Skin epidermis (tissue), 12 donors: Measurements from ENCODE around the gene C13orf46.

Experiments
- H3K27ac ChIP-seq, 21 experiments: fragments of 200-600 bp; sonication (generic) in 11 of 21; one replicate each; pipeline ENCODE4 v1.5.0; 2020; ENCODE audit warnings: mild to moderate bottlenecking in 3 of 21, inconsistent platforms in 2 of 21, moderate library complexity in 2 of 21
- H3K4me3 ChIP-seq, 7 experiments: fragments of 200-600 bp; sonication (generic) in 2 of 7; one replicate each; pipeline ENCODE4 v1.5.0; 2020; ENCODE audit warnings: inconsistent platforms in 2 of 7, mild to moderate bottlenecking in 2 of 7, moderate library complexity in 1 of 7

The C13orf46 gene

DNA sequence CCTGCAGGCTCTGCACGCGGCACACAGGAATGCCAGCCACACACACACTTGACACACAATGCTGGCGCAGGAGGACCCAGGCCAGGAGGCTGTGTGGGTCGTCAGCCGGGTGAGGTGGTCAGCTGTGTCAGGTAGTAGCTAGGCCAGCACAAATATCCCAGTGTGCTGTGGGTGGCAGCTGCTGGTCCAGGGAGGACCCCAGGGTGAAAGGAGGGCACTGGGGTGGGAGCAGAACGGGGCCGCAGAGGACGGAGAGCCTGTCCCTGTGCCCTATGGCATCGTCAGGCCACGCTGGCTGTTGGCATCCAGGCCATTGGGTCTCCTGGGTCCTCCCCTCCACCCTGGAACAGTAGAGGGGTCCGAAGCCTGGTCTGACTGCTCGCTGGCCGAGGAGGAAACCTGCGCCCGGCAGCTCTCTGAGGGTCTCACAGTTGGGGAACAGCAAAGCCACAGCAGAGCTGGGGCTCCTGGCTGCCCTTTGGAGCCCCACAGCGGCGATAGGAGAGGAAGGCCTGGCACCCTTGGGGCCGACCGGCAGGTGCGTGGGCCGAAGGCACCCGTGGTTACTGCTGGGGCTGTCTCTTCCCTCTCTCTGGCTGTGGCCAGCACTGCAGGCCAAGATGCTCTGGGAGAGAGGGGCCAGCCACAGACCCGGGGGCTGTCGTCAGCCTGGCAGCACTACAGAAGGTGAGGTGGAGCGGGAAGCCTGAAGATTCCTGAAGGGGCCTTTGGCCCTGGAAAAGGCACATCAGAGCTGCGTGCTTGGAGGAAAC lies 27.3 kb downstream of the C13orf46 start:
- Histone ChIP-seq H3K4me3 (no peak overlapping the region), H3K27ac (no peak overlapping the region)

DNA sequence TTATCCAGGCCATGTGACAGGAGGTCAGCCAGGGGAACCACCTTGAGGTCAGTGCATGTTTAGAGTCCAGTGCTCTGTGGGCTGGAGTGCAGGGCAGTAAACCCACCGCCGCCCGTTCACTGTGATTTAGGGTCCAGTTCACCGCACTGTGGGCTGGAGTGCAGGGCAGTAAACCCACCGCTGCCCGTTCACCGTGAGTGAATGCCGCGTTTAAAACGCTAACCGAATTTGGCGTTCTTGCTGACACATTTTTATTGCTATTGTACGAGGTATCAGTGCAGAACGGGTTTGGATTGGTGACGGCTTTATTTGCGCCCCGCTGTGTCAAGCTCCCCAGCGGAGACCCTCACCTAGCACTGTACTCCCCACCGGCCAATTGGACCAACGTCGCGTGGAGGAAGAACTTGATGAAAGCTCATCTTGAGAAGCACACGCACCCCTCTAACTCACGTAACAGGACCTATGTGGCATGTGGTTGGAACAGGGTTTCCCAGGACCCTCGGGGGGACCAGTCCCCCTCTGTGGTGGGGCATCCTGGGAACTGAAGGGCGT lies 27.9 kb downstream of the C13orf46 start:
- Histone ChIP-seq H3K4me3 (no peak overlapping the region), H3K27ac (no peak overlapping the region)

DNA sequence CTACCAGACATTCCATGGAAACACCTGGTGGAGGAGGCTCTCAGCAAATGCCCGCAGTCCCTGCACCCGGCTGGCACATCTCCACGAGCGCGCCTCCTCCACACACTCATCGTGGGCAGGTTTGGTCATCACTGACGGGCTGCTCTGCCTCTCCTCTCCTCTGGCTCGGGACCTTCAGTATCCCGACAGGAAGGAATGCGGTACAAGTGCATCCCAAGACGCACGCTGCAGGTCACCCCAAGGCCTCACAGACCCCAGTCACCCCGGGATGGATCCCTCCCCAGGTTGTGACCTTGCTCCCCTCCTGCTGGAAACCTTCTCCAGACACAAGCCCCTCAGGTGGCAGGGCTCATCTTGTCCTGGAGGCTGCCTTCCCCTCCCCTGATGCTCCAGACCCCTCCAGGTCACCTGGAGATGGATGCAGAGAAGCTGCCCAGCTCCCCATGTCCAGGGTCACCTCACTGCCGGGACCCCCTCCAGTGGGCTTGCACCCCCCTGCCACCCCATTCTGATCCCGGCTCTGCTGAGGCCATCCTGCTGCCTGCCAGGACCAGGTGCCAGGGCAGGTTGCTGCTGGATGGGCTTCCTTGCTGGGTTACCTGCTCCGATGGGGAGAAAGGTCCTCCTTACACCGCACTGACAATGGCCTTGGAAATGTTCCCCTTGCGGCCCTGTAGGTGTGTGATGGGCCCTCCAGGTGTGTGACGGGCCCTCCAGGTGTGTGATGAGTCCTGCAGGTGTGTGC lies 29.9 kb downstream of the C13orf46 start:
- Histone ChIP-seq H3K4me3 (no peak overlapping the region), H3K27ac (no peak overlapping the region)

DNA sequence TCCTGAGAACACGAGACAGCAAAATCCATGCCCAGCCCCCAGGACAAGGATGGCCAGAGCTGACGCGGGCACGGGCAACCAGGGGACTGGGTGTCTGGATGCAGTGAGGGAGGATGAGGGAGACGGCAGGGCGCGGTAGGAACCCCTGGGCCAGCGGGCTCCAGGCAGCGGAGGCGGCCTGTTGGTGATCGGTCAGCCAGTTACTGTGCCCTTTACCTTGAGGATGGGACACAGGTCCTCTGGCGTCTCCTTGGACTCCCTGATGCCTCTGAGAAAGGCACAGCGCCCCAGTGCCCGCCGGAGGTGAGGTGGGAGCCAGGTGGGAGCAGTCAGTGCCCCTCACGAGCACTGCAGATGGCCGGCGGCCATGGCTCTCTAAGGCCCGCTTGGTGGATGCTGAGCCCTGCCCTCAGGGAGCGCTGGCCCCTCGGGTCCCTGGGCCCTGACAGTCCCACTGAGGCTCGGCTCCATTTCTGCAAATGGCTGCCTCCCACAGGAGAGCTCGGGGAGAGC lies 31.2 kb downstream of the C13orf46 start:
- Histone ChIP-seq H3K4me3 (no peak overlapping the region), H3K27ac (no peak overlapping the region)

DNA sequence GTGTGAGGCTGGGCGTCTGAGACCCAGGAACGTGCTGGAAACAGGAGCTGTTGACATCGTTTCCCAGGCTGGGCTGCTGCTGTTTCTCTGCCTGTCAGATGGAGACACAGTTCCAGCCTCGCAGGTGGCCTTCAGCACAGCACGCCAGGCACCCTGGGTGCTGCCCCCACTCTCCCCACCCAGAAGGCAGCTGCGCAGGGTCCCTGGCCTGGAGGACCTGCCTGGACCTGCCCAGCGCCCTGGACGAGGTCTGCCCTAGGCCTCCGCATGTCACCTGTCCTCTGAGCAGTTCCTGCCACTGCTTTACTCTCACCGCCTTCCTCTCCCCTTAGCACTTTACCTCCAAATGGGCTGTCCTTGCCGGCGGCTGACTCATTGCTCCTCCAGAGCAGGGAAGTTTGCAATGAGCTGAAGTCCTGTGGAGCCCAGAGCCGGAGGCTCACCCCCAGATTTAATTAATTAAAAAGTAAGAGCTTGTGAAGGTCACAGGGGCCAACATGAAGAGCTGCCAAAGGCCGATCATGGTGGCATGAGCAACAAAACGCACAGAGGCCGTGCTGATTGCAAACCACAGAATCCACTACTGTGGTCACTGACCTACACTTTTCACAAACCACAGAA lies 32.2 kb downstream of the C13orf46 start:
- H3K4me3 ChIP-seq: no peak overlapping the region
- H3K27ac ChIP-seq: no peak overlapping the region

DNA sequence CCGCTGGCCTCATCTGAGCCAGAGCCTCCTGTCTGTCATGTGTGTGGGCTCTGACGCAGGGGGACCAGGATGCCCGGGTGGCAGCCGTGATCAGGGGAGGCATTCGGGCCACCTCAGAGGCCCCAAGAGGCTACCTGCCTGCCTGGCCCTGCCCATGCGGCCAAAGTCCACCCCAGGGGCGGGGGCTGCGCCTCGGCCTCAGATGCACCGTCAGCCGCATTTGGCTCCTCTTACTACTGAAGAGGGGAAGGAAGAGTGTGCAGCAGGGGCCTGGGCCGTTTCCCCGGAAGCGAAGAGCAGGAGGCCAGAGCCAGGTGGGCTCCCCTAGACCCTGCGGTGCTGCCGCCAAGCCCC lies 34.0 kb downstream of the C13orf46 start:
- no peak overlapping the region for H3K4me3 ChIP-seq
- no peak overlapping the region for H3K27ac ChIP-seq

DNA sequence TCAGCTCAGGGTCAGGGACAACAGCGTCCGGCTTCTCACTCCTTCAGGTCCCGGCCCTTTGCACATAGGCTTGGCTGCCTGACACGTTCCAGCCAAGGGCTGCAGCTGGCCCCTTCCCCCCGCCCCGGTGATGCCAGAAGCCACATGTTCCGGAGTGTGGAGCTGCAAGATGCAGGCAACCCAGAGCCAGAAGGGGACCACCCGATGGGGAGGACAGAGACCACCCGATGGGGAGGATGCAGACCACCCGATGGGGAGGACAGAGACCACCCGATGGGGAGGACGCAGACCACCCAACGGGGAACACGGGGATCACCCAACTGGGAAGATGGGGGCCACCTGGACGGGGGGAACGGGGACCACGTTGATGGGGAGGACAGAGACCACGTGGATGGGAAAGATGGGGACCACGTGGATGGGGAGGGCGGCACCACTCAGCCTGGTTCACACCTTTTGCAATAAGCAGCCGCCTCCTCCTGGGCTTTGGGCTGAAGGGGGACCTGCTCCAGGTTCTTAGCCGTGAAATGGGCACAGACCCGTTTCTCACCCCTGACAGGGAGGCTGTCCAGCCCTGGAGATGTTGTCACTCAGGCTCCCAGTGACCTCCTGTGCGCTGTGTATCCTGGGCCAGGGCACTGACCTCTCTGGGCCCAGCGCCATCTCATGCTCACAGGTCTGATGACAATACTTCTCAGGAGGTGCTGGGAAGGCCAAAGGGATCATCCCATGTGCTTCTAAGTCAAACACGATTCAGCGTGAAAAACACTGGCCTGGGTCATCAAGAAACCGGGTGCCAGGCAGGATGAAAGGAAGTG lies 34.5 kb downstream of the C13orf46 start:
- Histone ChIP-seq H3K4me3 (no peak overlapping the region), H3K27ac (no peak overlapping the region)

DNA sequence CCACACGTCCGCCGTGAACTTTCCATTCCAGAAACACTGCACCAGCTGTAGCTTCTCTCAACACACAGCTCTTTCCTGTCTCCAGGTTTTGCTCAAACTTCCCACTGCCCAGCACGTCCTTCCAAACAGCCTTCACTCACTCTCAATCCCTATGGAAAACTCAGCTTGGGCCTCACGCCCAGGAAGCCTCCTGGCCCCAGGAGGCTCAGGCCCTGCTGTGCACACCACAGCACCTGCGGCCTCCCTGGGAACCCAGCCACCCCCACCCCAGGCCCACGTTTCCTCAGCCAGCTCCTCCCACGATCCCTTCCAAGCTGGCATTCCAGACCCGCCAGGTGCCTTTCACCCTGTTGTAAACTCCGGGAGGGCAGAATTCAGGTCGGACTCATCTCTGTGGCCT lies 35.2 kb downstream of the C13orf46 start:
- Histone ChIP-seq H3K4me3 (no peak overlapping the region), H3K27ac (no peak overlapping the region)

DNA sequence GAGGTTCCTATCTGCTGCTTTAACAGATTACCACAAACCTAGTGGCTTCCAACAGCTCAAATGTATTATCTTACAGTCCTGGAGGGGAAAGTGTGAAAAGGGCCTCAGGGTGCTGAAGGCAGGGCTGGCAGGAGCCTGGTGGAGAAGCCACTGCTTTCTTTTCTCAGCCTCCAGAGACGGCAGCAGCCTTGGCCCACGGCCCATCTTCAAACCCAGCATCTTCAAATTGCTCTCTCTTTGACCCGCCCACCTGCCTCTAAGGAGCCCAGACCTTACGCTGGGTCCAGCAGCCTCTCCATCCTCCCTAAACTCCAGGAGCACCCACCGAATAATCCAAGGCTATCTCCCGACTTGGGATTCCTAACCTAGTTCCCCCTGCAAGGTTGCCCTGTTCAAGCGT lies 35.6 kb downstream of the C13orf46 start:
- Histone ChIP-seq H3K4me3 (no peak overlapping the region), H3K27ac (no peak overlapping the region)

DNA sequence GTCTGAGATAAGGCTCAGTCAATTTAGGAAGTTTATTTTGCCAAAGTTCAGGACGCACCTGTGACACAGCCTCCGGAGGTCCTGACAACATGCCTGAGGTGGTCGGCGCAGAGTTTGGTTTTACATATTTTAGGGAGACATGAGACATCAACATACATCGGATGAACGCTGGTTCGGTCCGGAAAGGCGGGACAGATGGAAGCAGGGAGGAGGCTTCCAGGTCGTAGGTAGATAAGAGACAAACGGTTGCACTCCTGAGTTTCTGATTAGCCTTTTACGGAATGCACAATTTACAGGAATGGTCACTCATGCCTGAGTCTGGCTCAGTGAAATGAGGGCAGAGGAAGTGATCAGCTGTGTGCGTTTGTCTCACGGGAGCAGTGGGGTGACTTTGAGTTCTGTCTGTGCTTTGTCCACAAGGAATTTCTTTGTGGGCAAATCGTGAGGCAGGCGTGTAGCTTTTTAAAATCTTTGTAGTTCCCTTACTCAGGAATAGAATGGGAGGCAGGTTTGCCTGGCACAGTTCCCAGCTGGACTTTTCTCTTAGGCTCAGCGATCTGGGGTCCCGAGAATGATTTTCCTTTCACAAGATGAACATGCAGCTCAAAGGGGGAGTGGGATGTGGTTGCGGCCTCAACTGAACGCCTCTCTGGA lies 36.2 kb downstream of the C13orf46 start:
- Histone ChIP-seq H3K27ac (no peak overlapping the region), H3K4me3 (no peak overlapping the region)

DNA sequence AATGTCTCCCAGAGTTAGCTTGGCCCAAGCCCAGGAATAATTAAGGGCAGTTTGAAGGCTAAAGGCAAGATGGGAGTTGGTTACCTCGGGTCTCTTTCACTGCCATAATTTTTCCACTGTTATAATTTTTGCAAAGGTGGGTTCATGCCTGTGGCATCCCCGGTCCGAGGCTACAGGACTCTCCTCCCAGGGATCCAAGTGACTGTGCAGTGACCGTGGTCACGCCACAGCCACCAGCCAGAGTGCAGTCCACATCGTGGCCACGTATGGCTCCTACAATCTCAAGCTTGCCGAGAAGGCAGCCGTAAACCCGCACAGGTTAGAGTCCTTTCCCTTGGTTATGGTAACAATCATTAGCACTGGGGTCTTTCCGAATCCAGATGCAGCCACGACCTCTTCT lies 36.8 kb downstream of the C13orf46 start:
- no peak overlapping the region for H3K4me3 ChIP-seq
- no peak overlapping the region for H3K27ac ChIP-seq

DNA sequence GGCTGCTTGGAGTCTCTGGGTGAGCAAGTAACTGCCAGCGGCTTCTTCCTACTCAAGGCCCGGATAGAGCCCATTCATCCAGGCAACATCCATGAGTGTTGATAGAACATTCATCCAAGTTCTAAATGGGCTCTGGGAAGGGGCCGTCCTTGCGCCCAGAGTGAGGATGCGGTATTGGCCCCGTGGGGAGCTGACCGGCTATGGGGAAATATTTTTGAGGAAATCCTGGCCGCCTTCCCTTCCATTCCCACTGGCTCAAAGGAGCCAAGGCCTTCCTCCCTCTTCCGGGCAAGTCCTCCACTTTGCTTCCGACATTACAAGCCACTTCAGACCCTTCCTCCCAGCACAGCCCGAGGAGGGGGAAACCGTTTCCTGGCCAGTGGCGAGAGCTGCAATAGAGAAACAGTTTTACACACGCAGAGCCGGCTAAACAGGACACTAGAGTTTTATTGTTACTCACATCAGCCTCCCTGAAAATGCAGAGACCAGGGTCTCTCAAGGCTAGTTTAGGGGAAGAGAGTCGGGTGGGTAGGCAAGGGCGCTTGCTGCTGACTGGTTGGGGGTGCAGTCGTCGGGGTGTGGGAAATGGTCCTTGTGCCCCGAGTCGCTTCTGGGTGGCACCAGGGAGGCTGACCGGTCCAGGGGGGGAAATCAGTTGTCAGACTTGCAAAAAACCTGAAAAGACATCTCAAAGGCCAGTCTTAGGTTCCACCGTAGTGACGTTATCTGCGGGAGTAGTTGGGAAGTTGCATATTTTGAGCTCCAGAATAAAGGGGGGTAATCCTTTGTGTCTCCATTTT lies 37.5 kb downstream of the C13orf46 start:
- H3K4me3 ChIP-seq: no peak overlapping the region
- H3K27ac ChIP-seq: no peak overlapping the region

DNA sequence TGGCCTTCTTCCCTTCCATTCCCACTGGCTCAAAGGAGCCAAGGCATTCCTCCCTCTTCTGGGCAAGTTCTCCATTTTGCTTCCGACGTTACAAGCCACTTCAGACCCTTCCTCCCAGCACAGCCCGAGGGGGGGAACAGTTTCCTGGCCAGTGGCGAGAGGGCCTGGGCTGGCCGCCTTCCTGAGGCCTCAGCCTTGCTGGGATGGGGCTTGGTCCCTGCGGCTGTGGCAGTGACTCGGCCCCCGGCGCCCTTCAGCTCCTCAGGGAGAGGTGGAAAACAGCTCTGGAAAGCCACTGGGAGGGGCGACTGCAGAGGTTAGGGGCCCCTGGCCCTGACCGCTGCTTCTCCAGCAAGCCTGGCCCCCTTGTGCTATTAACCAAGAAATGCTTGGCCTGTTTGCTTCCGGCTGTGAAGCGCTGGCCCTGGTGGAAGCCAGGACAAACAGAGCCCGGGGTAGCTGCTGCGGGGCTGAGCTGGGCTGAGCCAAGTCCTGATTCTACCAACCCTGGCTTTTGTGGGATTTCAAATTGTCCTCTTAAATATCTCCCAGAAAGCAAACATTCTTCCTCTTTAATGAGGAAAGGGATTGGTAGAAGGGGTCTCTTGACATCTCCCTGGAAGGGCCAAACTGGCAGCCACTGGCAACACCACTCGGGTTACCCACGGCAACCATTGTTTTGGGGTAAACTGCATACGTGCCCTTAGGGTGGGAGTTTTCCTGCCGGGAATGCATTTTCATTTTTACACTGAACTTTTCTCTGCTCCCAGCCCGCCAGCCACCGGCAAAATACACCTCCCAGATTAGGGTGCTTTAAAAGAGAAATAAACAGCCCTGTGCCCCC lies 38.7 kb downstream of the C13orf46 start:
- Histone ChIP-seq H3K27ac (no peak overlapping the region), H3K4me3 (no peak overlapping the region)

DNA sequence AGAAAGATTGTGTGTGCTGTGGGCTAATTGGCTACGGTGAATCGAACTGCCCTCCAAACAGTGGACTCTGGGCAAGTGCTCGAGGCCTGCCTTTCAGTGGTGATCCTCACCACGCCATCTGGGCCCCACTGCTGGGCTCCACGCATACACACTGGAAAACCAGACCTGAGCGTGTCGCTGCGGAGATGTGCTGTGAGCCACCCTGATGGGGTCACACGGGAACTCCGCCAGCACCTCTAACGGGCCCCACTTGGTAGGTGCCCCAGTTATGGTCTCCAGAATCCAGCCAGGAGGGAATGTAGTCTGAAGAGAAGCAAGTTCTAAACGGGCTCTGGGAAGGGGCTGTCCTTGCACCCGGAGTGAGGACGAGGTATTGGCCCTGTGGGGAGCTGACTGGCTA lies 39.3 kb downstream of the C13orf46 start:
- Histone ChIP-seq H3K27ac (no peak overlapping the region), H3K4me3 (no peak overlapping the region)

DNA sequence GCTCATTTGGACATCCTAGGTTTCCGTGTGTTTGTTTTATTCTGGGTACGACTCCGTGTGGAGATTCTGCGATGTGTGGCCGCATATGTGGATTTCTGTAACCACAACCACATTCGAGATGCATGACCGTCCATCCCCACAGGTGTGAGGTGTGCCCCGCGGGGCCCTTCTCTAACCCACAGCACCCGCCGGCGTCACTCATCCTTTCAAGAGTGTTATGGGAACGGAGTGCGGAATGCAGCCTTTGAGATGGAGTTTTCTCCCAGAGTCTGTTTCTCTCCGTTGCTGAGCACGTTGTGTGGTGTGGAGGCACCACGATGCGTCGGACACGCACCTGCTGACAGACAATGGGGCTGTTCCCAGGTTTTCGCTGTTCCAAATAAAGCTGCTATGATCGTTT lies 40.0 kb downstream of the C13orf46 start:
- Histone ChIP-seq H3K4me3 (no peak overlapping the region), H3K27ac (no peak overlapping the region)

DNA sequence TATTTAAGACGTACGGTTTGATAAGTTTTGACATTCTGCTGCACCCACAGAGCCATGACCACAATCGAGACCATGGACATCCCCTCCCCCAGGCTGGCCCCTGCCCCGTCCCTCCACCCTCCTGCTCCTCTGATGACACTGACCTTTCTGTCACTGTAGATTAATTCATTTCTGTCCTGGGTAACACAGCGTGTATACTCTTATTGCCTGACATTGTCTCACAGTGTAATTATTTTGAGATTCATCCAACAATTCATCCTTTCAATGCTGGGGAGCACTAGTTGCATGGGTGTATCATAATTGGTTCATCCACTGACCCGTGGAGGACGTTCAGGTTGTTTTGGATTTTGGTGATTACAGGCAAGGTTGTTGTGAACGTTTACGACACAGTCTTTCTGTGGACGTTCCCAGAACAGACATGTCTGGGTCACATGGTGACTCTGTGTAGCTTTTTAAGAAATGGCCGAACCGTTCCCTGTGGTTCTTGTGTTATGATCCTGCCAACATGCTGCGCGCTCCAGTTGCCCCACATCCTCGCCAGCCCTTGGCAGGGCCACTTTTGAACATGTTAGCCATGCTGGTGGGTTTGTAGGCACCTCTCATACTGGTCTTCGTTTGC lies 41.9 kb downstream of the C13orf46 start:
- no peak overlapping the region for H3K27ac ChIP-seq
- no peak overlapping the region for H3K4me3 ChIP-seq
